Common myeloid progenitor, CD34-positive (primary cell): ENCODE results near the gene HDAC6.

Experiments used
- CTCF ChIA-PET: fragments of 350-600 bp; sonication (Branson Sonifier 250); formaldehyde crosslinking; loops from one replicate; lab custom pipeline; 2021; ENCODE audit warnings: antibody characterized with exemption; lab: Charles Lee
- POLR2A ChIA-PET: fragments of 350-600 bp; sonication (Branson Sonifier 250); formaldehyde crosslinking; loops from one replicate; lab custom pipeline; 2021; ENCODE audit warnings: antibody characterized with exemption; lab: Charles Lee
- DNase-seq, 3 donors: peaks; one replicate each; pipeline versions ENCODE4 v3.0.0 to v3.0.0-alpha.2; 2013
- H3K27ac ChIP-seq, 2 experiments: 1 replicate in 1 of 2; 2 replicates in 1 of 2; pipeline ENCODE4 v1.7.0; 2013; ENCODE audit warnings: inconsistent platforms in 2 of 2, low read length in 2 of 2, mild to moderate bottlenecking in 2 of 2, low read depth in 1 of 2, moderate library complexity in 1 of 2; ENCODE audit not compliant: severe bottlenecking in 2 of 2, insufficient read depth in 1 of 2, poor library complexity in 1 of 2
- H3K27me3 ChIP-seq, 5 experiments: replicated peaks in 2 of 5; 1 replicate in 3 of 5; 2 replicates in 2 of 5; pipeline versions ENCODE4 v1.6.1 to v1.7.0; 2013; ENCODE audit warnings: low read length in 4 of 5, mild to moderate bottlenecking in 2 of 5, moderate library complexity in 2 of 5, inconsistent platforms in 1 of 5; ENCODE audit not compliant: insufficient read depth in 5 of 5, control insufficient read depth in 4 of 5
- H3K36me3 ChIP-seq, 4 experiments: 1 replicate in 2 of 4; 2 replicates in 2 of 4; pipeline versions ENCODE4 v1.6.1 to v1.7.0; 2013; ENCODE audit warnings: low read length in 3 of 4, control low read depth in 1 of 4, mild to moderate bottlenecking in 1 of 4; ENCODE audit not compliant: control insufficient read depth in 4 of 4, insufficient read depth in 4 of 4
- H3K4me1 ChIP-seq, 4 experiments: 1 replicate in 3 of 4; 2 replicates in 1 of 4; pipeline versions ENCODE4 v1.6.1 to v1.7.1; 2013; ENCODE audit warnings: low read length in 3 of 4, mild to moderate bottlenecking in 3 of 4, control low read depth in 1 of 4, inconsistent platforms in 1 of 4, moderate library complexity in 1 of 4; ENCODE audit not compliant: control insufficient read depth in 4 of 4, insufficient read depth in 4 of 4; ENCODE audit errors: control extremely low read depth in 1 of 4
- H3K4me3 ChIP-seq, 7 experiments: 1 replicate in 4 of 7; 2 replicates in 3 of 7; pipeline versions ENCODE4 v1.5.1 to v1.7.0; 2013; ENCODE audit warnings: mild to moderate bottlenecking in 7 of 7, low read length in 6 of 7, moderate library complexity in 6 of 7, inconsistent platforms in 2 of 7, low read depth in 2 of 7, control low read depth in 1 of 7; ENCODE audit not compliant: insufficient read depth in 4 of 7, control insufficient read depth in 1 of 7; ENCODE audit errors: extremely low read depth in 1 of 7
- H3K9me3 ChIP-seq, 5 experiments: 1 replicate in 4 of 5; 2 replicates in 1 of 5; pipeline versions ENCODE4 v1.6.1 to v1.7.1; 2013; ENCODE audit warnings: low read length in 4 of 5, mild to moderate bottlenecking in 2 of 5, inconsistent platforms in 1 of 5, low read depth in 1 of 5, moderate library complexity in 1 of 5; ENCODE audit not compliant: control insufficient read depth in 4 of 5, insufficient read depth in 2 of 5; ENCODE audit errors: control extremely low read depth in 1 of 5
- WGBS: methylation state at CpG from one replicate; pipeline ENCODE4 v1.1.5; 2013; ENCODE audit not compliant: insufficient coverage; 5-methylcytosine and 5-hydroxymethylcytosine counted together

Gene HDAC6

GRCh38 chrX:48789366-48790220, 12.3 kb upstream of the HDAC6 start:
- DNase-seq: peak in 2 of 3 donors; percentile 49 to 59
- Histone ChIP-seq H3K36me3 (no peaks in the 10 kb centered on the region), H3K27ac (peak overlapping the region in 1 of 2 experiments; percentile 25), H3K27me3 (peaks cover 0 to 2% (median 0%) of the 10 kb centered on the region in 5 experiments), H3K4me3 (peak overlapping the region in 2 of 7 experiments; percentile 19 to 33), H3K4me1 (peaks cover 0 to 12% (median 7%) of the 10 kb centered on the region in 4 experiments), H3K9me3 (no peaks in the 10 kb centered on the region)
- 48% methylated on average over 4 of the region's 7 CpGs for WGBS
- ChIA-PET POLR2A (no interaction called here), CTCF (no interaction called here)

- POLR2A ChIA-PET: no interaction called here
These were observed 11.4 kb upstream of the HDAC6 start for GRCh38 chrX:48790477-48790876.

DNA sequence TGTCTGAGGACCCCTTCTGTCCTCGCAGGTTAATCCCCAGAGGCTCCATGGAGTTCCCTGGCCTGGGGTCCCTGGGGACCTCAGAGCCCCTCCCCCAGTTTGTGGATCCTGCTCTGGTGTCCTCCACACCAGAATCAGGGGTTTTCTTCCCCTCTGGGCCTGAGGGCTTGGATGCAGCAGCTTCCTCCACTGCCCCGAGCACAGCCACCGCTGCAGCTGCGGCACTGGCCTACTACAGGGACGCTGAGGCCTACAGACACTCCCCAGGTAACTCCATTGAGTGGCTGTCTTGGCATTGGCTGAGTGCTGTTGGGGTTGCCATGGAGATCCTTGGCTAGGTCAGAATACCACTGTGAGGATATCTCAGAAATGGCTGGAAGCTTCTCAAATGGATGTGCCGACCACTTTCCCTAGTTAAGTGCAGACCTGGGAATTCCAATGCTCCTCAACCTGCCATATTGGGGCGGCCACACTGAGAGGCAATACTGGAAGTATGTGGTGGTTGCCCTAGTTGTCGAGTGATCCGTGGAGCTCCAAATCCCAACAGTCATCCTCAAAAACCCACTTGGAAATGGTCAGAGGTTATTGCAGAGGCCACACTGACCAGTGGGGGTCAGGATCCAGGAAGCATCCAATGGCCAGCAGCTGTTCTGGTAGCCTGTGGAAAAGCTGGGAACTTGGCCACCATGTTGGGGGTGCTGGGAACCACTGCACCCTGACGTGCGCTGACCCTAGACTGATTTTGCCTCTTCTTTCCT, 10.6 kb upstream of the HDAC6 start:
- POLR2A ChIA-PET: no interaction called here
- peaks cover 0 to 2% (median 0%) of the 10 kb centered on the region in 5 experiments for H3K27me3 ChIP-seq
- no peak for DNase-seq
- CTCF ChIA-PET: no interaction called here
- 90% methylated on average over 8 of the region's 11 CpGs for WGBS
- no peaks in the 10 kb centered on the region for H3K9me3 ChIP-seq
- H3K27ac ChIP-seq: no peak overlapping the region
- no peak overlapping the region for H3K4me3 ChIP-seq
- H3K36me3 ChIP-seq: no peaks in the 10 kb centered on the region
- peaks cover 0 to 12% (median 7%) of the 10 kb centered on the region in 4 experiments for H3K4me1 ChIP-seq

More at GRCh38 chrX:48790477-48790876, 11.4 kb upstream of the HDAC6 start:
- DNase-seq: no peak
- 83% methylated on average over 5 of the region's 5 CpGs for WGBS
- H3K4me1 ChIP-seq: peaks cover 0 to 12% (median 7%) of the 10 kb centered on the region in 4 experiments
- H3K27me3 ChIP-seq: peaks cover 0 to 2% (median 0%) of the 10 kb centered on the region in 5 experiments
- no peak overlapping the region for H3K4me3 ChIP-seq
- peak overlapping the region in 1 of 2 experiments; percentile 7 for H3K27ac ChIP-seq
- CTCF ChIA-PET: no interaction called here
- H3K36me3 ChIP-seq: no peaks in the 10 kb centered on the region
- no peaks in the 10 kb centered on the region for H3K9me3 ChIP-seq

DNA sequence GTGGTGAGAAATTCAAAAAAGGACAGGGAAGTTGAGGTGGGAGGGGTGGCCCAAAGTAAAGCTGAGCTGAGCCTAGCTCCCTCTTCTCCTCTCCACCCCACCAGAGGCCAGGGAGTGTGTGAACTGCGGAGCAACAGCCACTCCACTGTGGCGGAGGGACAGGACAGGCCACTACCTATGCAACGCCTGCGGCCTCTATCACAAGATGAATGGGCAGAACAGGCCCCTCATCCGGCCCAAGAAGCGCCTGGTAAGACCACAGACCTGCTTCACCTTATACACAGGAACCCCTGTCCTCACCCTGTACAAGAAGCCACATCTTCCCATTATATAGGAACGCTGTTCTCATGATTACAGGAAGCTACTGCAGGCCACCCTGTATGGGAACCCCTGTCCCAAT, 9.6 kb upstream of the HDAC6 start:
- Histone ChIP-seq H3K9me3 (no peaks in the 10 kb centered on the region), H3K27me3 (peaks cover 0 to 2% (median 0%) of the 10 kb centered on the region in 5 experiments), H3K36me3 (no peaks in the 10 kb centered on the region), H3K4me3 (no peak overlapping the region), H3K27ac (no peak overlapping the region), H3K4me1 (peaks cover 0 to 12% (median 7%) of the 10 kb centered on the region in 4 experiments)
- no peak for DNase-seq
- POLR2A ChIA-PET: interaction anchor here (1.1 kb wide), 1 partner anchor 116 kb away, joined by 3 read pairs; no protein-coding TSS in a partner anchor
- CTCF ChIA-PET: no interaction called here
- WGBS: 90% methylated on average over 7 of the region's 7 CpGs

- Histone ChIP-seq H3K4me3 (no peak overlapping the region), H3K4me1 (peaks cover 0 to 10% (median 6%) of the 10 kb centered on the region in 4 experiments), H3K36me3 (no peaks in the 10 kb centered on the region), H3K27me3 (peaks cover 0 to 2% (median 0%) of the 10 kb centered on the region in 5 experiments), H3K9me3 (no peaks in the 10 kb centered on the region), H3K27ac (no peak overlapping the region)
- no peak for DNase-seq
- ChIA-PET POLR2A (no interaction called here), CTCF (no interaction called here)
- WGBS: 79% methylated on average over 2 of the region's 4 CpGs
These were observed 7.9 kb upstream of the HDAC6 start for GRCh38 chrX:48793935-48794334.

GRCh38 chrX:48794340-48794910, 7.4 kb upstream of the HDAC6 start:
- ChIA-PET POLR2A (no interaction called here), CTCF (no interaction called here)
- H3K9me3 ChIP-seq: no peaks in the 10 kb centered on the region
- peaks cover 0 to 8% (median 5%) of the 10 kb centered on the region in 4 experiments for H3K4me1 ChIP-seq
- no peak overlapping the region for H3K4me3 ChIP-seq
- H3K36me3 ChIP-seq: no peaks in the 10 kb centered on the region
- DNase-seq: peak in 2 of 3 donors; percentile 50 to 72
- WGBS: 91% methylated on average over 12 of the region's 12 CpGs
- H3K27me3 ChIP-seq: peaks cover 0 to 2% (median 0%) of the 10 kb centered on the region in 5 experiments
- no peak overlapping the region for H3K27ac ChIP-seq
